ENCODE results near the gene BST2.
"Not testable (repeated sequence)": the region's sequence is repeated elsewhere in the genome, so short reads cannot be mapped to it uniquely, and the experiment has no call there.

The BST2 gene

GRCh38 chr19:17365361-17365760 lies 40.1 kb downstream of the BST2 start:
- no peak for ATAC-seq
- no peak for TF ChIP-seq GLIS3 (CRISPR knock-in tag; IDR thresholded peaks at IDR 0.05)

- ATAC-seq: not testable (repeated sequence)
Measured at GRCh38 chr19:17363852-17364605, 41.4 kb downstream of the BST2 start.

- ATAC-seq: no peak
- TF ChIP-seq ZNF70 (CRISPR knock-in tag; IDR thresholded peaks at IDR 0.05) (no peak), ZC3H10 (CRISPR knock-in tag; IDR thresholded peaks at IDR 0.05) (no peak), POU6F1 (CRISPR knock-in tag; IDR thresholded peaks at IDR 0.05; ENCODE audit: borderline replicate concordance, low read depth) (no peak), TSHZ2 (CRISPR knock-in tag; IDR thresholded peaks at IDR 0.05) (no peak), ZFP30 (CRISPR knock-in tag; IDR thresholded peaks at IDR 0.05) (no peak), SNAI2 (CRISPR knock-in tag; IDR thresholded peaks at IDR 0.05) (no peak), RARB (CRISPR knock-in tag; IDR thresholded peaks at IDR 0.05) (no peak), TOX (CRISPR knock-in tag; IDR thresholded peaks at IDR 0.05; ENCODE audit: borderline replicate concordance) (no peak), ZNF8 (CRISPR knock-in tag; IDR thresholded peaks at IDR 0.05) (no peak), ARNTL (CRISPR knock-in tag; IDR thresholded peaks at IDR 0.05; ENCODE audit: borderline replicate concordance, low read depth) (no peak), ZFP3 (CRISPR knock-in tag; IDR thresholded peaks at IDR 0.05) (no peak)
Measured at GRCh38 chr19:17359905-17360800, 45.3 kb downstream of the BST2 start.

- no peak for TF ChIP-seq CSDC2 (CRISPR knock-in tag; IDR thresholded peaks at IDR 0.05)
- no peak for ATAC-seq
Measured at GRCh38 chr19:17358395-17358794, 47.0 kb downstream of the BST2 start.

GRCh38 chr19:17357724-17358123 lies 47.7 kb downstream of the BST2 start:
- TF ChIP-seq ZFP3 (CRISPR knock-in tag; IDR thresholded peaks at IDR 0.05) (no peak), PATZ1 (CRISPR knock-in tag; IDR thresholded peaks at IDR 0.05; ENCODE audit: borderline replicate concordance) (no peak), RARB (CRISPR knock-in tag; IDR thresholded peaks at IDR 0.05) (no peak), TSHZ2 (CRISPR knock-in tag; IDR thresholded peaks at IDR 0.05) (no peak), TOX (CRISPR knock-in tag; IDR thresholded peaks at IDR 0.05; ENCODE audit: borderline replicate concordance) (no peak), ISL1 (CRISPR knock-in tag; IDR thresholded peaks at IDR 0.05) (no peak), CSDC2 (CRISPR knock-in tag; IDR thresholded peaks at IDR 0.05) (no peak), ESRRG (CRISPR knock-in tag; IDR thresholded peaks at IDR 0.05) (no peak), ZNF8 (CRISPR knock-in tag; IDR thresholded peaks at IDR 0.05) (no peak), SNAI2 (CRISPR knock-in tag; IDR thresholded peaks at IDR 0.05) (no peak), PPARA (CRISPR knock-in tag; IDR thresholded peaks at IDR 0.05; ENCODE audit: borderline replicate concordance) (no peak), ZNF70 (CRISPR knock-in tag; IDR thresholded peaks at IDR 0.05) (no peak), TCF4 (CRISPR knock-in tag; IDR thresholded peaks at IDR 0.05; ENCODE audit: borderline replicate concordance) (no peak), ZNF565 (CRISPR knock-in tag; conservative IDR thresholded peaks at IDR 0.05; ENCODE audit: low read depth) (no peak)
- no peak for ATAC-seq

Data from SK-N-SH treated with all-trans-retinoic acid at 6 μM for 48 hours (cell line).